Measurements from ENCODE around the gene LRIT2. TPM values are rescaled to one million over a fixed set of nuclear protein-coding genes. Genes with fewer than 3 reads are reported as not detected.

The LRIT2 gene
- total RNA-seq, 1 experiment from 2014 or later = not detected

- Histone ChIP-seq H2AFZ (ENCODE audit: low read length) (no peak overlapping the region), H3K56ac (ENCODE audit: insufficient read length, low read depth, low read length) (no peak overlapping the region), H3T11ph (ENCODE audit: low read length) (no peak overlapping the region), H4K91ac (ENCODE audit: insufficient read length, low read depth, low read length) (no peak overlapping the region), H3K23me2 (ENCODE audit: insufficient read length, low read depth, low read length, poor library complexity, severe bottlenecking) (peaks cover 12% of the 10 kb centered on the region), H3K27me3 (ENCODE audit: insufficient read depth, low read length) (peaks cover 16% of the 10 kb centered on the region), H3K27ac (ENCODE audit: insufficient read length, low read depth, low read length) (no peak overlapping the region), H3K79me1 (ENCODE audit: insufficient read depth, low read depth, low read length, poor library complexity, severe bottlenecking) (no peaks in the 10 kb centered on the region), H3K14ac (ENCODE audit: insufficient read depth, low read length) (no peak overlapping the region), H3K4me1 (ENCODE audit: insufficient read depth, low read length) (no peaks in the 10 kb centered on the region; the same call in 1 of the 2 replicates), H3K9ac (ENCODE audit: extremely low read depth, insufficient read length, low read length) (no peak overlapping the region), H3K79me2 (ENCODE audit: insufficient read depth, low read length) (no peaks in the 10 kb centered on the region), H4K8ac (replicated peaks; ENCODE audit: insufficient read length, low read depth, low read length) (no peak overlapping the region), H3K4me2 (ENCODE audit: insufficient read depth, insufficient read length, low read length) (no peak overlapping the region), H3K4ac (ENCODE audit: low read depth, low read length) (no peak overlapping the region), H3K9me3 (ENCODE audit: control insufficient read depth, low read depth, low read length) (no peaks in the 10 kb centered on the region), H2BK120ac (ENCODE audit: low read depth, low read length, poor library complexity, severe bottlenecking) (no peak overlapping the region), H2AK5ac (ENCODE audit: insufficient read length, low read length) (no peak overlapping the region), H3K18ac (ENCODE audit: insufficient read length, low read depth, low read length) (no peak overlapping the region), H2BK5ac (ENCODE audit: insufficient read length, low read length) (no peak overlapping the region), H2BK15ac (ENCODE audit: low read depth, low read length) (no peak overlapping the region), H4K5ac (ENCODE audit: insufficient read length, low read depth, low read length) (no peak overlapping the region), H2BK20ac (ENCODE audit: low read depth, low read length, poor library complexity, severe bottlenecking) (no peak overlapping the region), H2BK12ac (ENCODE audit: insufficient read length, low read depth, low read length) (no peak overlapping the region), H3K23ac (ENCODE audit: insufficient read length, low read depth, low read length) (no peak overlapping the region), H4K20me1 (ENCODE audit: control insufficient read depth, insufficient read depth, insufficient read length) (no peaks in the 10 kb centered on the region)
- Mint-ChIP-seq H3K9me3 (no peaks in the 10 kb centered on the region; a peak in 1 of 5 replicates), H3K4me3 (no peak overlapping the region), H3K27ac (no peak overlapping the region), H3K4me1 (peaks cover 4 to 5% of the 10 kb centered on the region in 2 experiments; a peak in 2 of 4 replicates), H3K27me3 (ENCODE audit: low read depth) (peaks cover 50% of the 10 kb centered on the region), H3K36me3 (ENCODE audit: insufficient read depth in 1 of 3, low read depth in 3 of 3) (no peaks in the 10 kb centered on the region)
- no peak for TF ChIP-seq CTCF (conservative IDR thresholded peaks at IDR 0.05)
- no CpG with 5 or more reads among the region's 3 CpGs for WGBS (ENCODE audit: extremely low coverage, insufficient read length, low lambda C conversion rate)
- no peak for DNase-seq
These were observed 34.7 kb downstream of the LRIT2 start for GRCh38 chr10:84190621-84191020.

Data from H9 (cell line).